NCI-H1048 (cell line): ENCODE data around the gene TMEM131L.
"Not testable (repeated sequence)": the region's sequence is repeated elsewhere in the genome, so short reads cannot be mapped to it uniquely, and the experiment has no call there.

Source experiments
- DNase-seq: peaks from one replicate; lab custom pipeline; 2025; lab: John Stamatoyannopoulos, UW

The TMEM131L gene

GRCh38 chr4:153447175-153447905 is 18.8 kb upstream of the TMEM131L start:
- no peak for DNase-seq

- DNase-seq = no peak
Observed at GRCh38 chr4:153448003-153448731, 18.0 kb upstream of the TMEM131L start.

GRCh38 chr4:153449338-153449737 is 16.8 kb upstream of the TMEM131L start:
- no peak for DNase-seq

GRCh38 chr4:153450544-153450917 is 15.6 kb upstream of the TMEM131L start:
- DNase-seq = no peak

- not testable (repeated sequence) for DNase-seq
Observed at GRCh38 chr4:153451145-153451544, 15.0 kb upstream of the TMEM131L start.

- no peak for DNase-seq
Observed at GRCh38 chr4:153451911-153452657, 14.1 kb upstream of the TMEM131L start.

GRCh38 chr4:153452658-153453378 is 13.3 kb upstream of the TMEM131L start:
- DNase-seq = no peak

- DNase-seq = no peak
Observed at GRCh38 chr4:153453402-153453801, 12.8 kb upstream of the TMEM131L start.

- no peak for DNase-seq
Observed at GRCh38 chr4:153458969-153459368, 7.2 kb upstream of the TMEM131L start.

GRCh38 chr4:153461549-153461948 is 4.6 kb upstream of the TMEM131L start:
- not testable (repeated sequence) for DNase-seq

- DNase-seq = no peak
Observed at GRCh38 chr4:153464068-153464467, 2.1 kb upstream of the TMEM131L start.

GRCh38 chr4:153465140-153465539 is 1.0 kb upstream of the TMEM131L start:
- DNase-seq = no peak

- no peak for DNase-seq
Observed at GRCh38 chr4:153465615-153466080, 512 bp upstream of the TMEM131L start.

- peak; percentile 74 for DNase-seq
Observed at GRCh38 chr4:153466949-153467896, 1.1 kb downstream of the TMEM131L start.

GRCh38 chr4:153467897-153468262 is 1.7 kb downstream of the TMEM131L start:
- DNase-seq = no peak

- DNase-seq = peak; percentile 39
Observed at GRCh38 chr4:153468587-153468986, 2.4 kb downstream of the TMEM131L start.

- no peak for DNase-seq
Observed at GRCh38 chr4:153469031-153469430, 2.9 kb downstream of the TMEM131L start.

GRCh38 chr4:153471071-153471697 is 5.0 kb downstream of the TMEM131L start:
- not testable (repeated sequence) for DNase-seq

GRCh38 chr4:153471698-153472093 is 5.5 kb downstream of the TMEM131L start:
- DNase-seq = no peak
